Measurements from ENCODE around the gene ASIC2.

Gene ASIC2

GRCh38 chr17:33202796-33203495 lies 90.1 kb downstream of the ASIC2 start:
- H3K4me3 ChIP-seq (ENCODE audit: low read depth, low read length): no peak overlapping the region
- no peak for DNase-seq (ENCODE audit: low read depth)
- no peak for TF ChIP-seq CTCF (IDR thresholded peaks at IDR 0.05; ENCODE audit: control insufficient read depth, extremely low read depth, insufficient read depth)

- no peak overlapping the region for H3K4me3 ChIP-seq (ENCODE audit: low read depth, low read length)
- TF ChIP-seq CTCF (IDR thresholded peaks at IDR 0.05; ENCODE audit: control insufficient read depth, extremely low read depth, insufficient read depth): peak; percentile 47
- no peak for DNase-seq (ENCODE audit: low read depth)
Measured at GRCh38 chr17:33202021-33202420, 91.1 kb downstream of the ASIC2 start.

GRCh38 chr17:33201283-33201682 lies 91.8 kb downstream of the ASIC2 start:
- DNase-seq (ENCODE audit: low read depth): no peak
- no peak for TF ChIP-seq CTCF (IDR thresholded peaks at IDR 0.05; ENCODE audit: control insufficient read depth, extremely low read depth, insufficient read depth)
- no peak overlapping the region for H3K4me3 ChIP-seq (ENCODE audit: low read depth, low read length)

- H3K4me3 ChIP-seq (ENCODE audit: low read depth, low read length): no peak overlapping the region
- DNase-seq (ENCODE audit: low read depth): no peak
- no peak for TF ChIP-seq CTCF (IDR thresholded peaks at IDR 0.05; ENCODE audit: control insufficient read depth, extremely low read depth, insufficient read depth)
Measured at GRCh38 chr17:33200587-33200986, 92.5 kb downstream of the ASIC2 start.

- no peak overlapping the region for H3K4me3 ChIP-seq (ENCODE audit: low read depth, low read length)
- peak; percentile 30 for DNase-seq (ENCODE audit: low read depth)
- no peak for TF ChIP-seq CTCF (IDR thresholded peaks at IDR 0.05; ENCODE audit: control insufficient read depth, extremely low read depth, insufficient read depth)
Measured at GRCh38 chr17:33199571-33200510, 93.3 kb downstream of the ASIC2 start.

- TF ChIP-seq CTCF (IDR thresholded peaks at IDR 0.05; ENCODE audit: control insufficient read depth, extremely low read depth, insufficient read depth): no peak
- no peak overlapping the region for H3K4me3 ChIP-seq (ENCODE audit: low read depth, low read length)
- no peak for DNase-seq (ENCODE audit: low read depth)
Measured at GRCh38 chr17:33198954-33199353, 94.1 kb downstream of the ASIC2 start.

Data from LNCaP clone FGC (cell line).